Hepatocyte (in vitro differentiated cells): ENCODE data around the gene ANP32D. TPM values are rescaled to one million over a fixed set of nuclear protein-coding genes. Genes with fewer than 3 reads are reported as not detected.
"Not testable (repeated sequence)": the region's sequence is repeated elsewhere in the genome, so short reads cannot be mapped to it uniquely, and the experiment has no call there.

Experiments used
- DNase-seq: peaks from one replicate; pipeline ENCODE4 v3.0.0-alpha.2; 2016; ENCODE audit warnings: low spot score
- H2AFZ ChIP-seq: fragments of 200-600 bp; sonication (generic); 2 replicates; pipeline ENCODE4 v1.6.0; 2016; ENCODE audit warnings: antibody characterized with exemption, mild to moderate bottlenecking
- H3K27ac ChIP-seq: fragments of 200-600 bp; sonication (generic); 2 replicates; pipeline ENCODE4 v1.5.1; 2016; ENCODE audit warnings: mild to moderate bottlenecking
- H3K27me3 ChIP-seq: fragments of 200-600 bp; sonication (generic); 2 replicates; pipeline ENCODE4 v1.6.1; 2016
- H3K36me3 ChIP-seq: fragments of 200-600 bp; sonication (generic); replicated peaks from 2 replicates; pipeline ENCODE4 v1.5.1; 2016; ENCODE audit warnings: low read depth; ENCODE audit not compliant: insufficient read depth
- H3K4me1 ChIP-seq: fragments of 200-600 bp; sonication (generic); 2 replicates; pipeline ENCODE4 v1.5.1; 2016; ENCODE audit warnings: mild to moderate bottlenecking, moderate library complexity; ENCODE audit not compliant: insufficient read depth
- H3K4me2 ChIP-seq: fragments of 200-600 bp; sonication (generic); 2 replicates; pipeline ENCODE4 v1.6.0; 2016
- H3K4me3 ChIP-seq: fragments of 200-600 bp; sonication (generic); 2 replicates; pipeline ENCODE4 v1.5.1; 2016; ENCODE audit warnings: mild to moderate bottlenecking
- H3K79me2 ChIP-seq: fragments of 200-600 bp; sonication (generic); 2 replicates; pipeline ENCODE4 v1.6.0; 2017; ENCODE audit warnings: mild to moderate bottlenecking
- H3K9me2 ChIP-seq: fragments of 200-600 bp; sonication (generic); replicated peaks from 2 replicates; pipeline ENCODE4 v1.6.0; 2017; ENCODE audit warnings: mild to moderate bottlenecking; ENCODE audit not compliant: insufficient read depth
- H3K9me3 ChIP-seq: fragments of 200-600 bp; sonication (generic); 2 replicates; pipeline ENCODE4 v1.5.1; 2016; ENCODE audit warnings: low read depth, mild to moderate bottlenecking
- H4K20me1 ChIP-seq: fragments of 200-600 bp; sonication (generic); 2 replicates; pipeline ENCODE4 v1.6.0; 2016; ENCODE audit warnings: mild to moderate bottlenecking; ENCODE audit not compliant: insufficient read depth, poor library complexity, severe bottlenecking
- EZH2 ChIP-seq: fragments of 200-600 bp; sonication (generic); IDR thresholded peaks from 2 replicates; pipeline ENCODE4 v1.6.1; 2016; ENCODE audit warnings: antibody characterized with exemption, mild to moderate bottlenecking, borderline replicate concordance
- EZH2phosphoT487 ChIP-seq: fragments of 200-600 bp; sonication (generic); IDR thresholded peaks from one replicate; pipeline ENCODE4 v1.6.1; 2018; ENCODE audit warnings: antibody characterized with exemption, mild to moderate bottlenecking, low read depth, moderate library complexity; ENCODE audit not compliant: unreplicated experiment, severe bottlenecking
- WGBS: methylation state at CpG from one replicate; pipeline ENCODE4 v1.1.6; 2016; ENCODE audit warnings: low lambda C conversion rate; ENCODE audit errors: missing lambda C conversion rate; 5-methylcytosine and 5-hydroxymethylcytosine counted together
- polyA plus RNA-seq: library from polyadenylated mRNA; unstranded; fragments of >200 nt; fragmentation: Nextera tagmentation; extraction: Ambion mirVana; gene quantifications from 2 replicates; pipeline ENCODE4 v1.2.1, GENCODE V29; 2016
- total RNA-seq: library from RNA; depleted of rRNA; stranded (reverse); fragments of >200 nt; gene quantifications from 2 replicates; pipeline ENCODE4 v1.2.3, GENCODE V29; 2014
- TF ChIP-seq, protein P1 (sequence below): fragments of 200-600 bp; sonication (generic); IDR thresholded peaks from 2 replicates; pipeline ENCODE4 v1.5.1; 2016; ENCODE audit warnings: antibody characterized with exemption, mild to moderate bottlenecking; ENCODE audit not compliant: poor library complexity

The ANP32D gene
- total and polyA plus RNA-seq, 2 experiments from 2014 or later = not detected

DNA sequence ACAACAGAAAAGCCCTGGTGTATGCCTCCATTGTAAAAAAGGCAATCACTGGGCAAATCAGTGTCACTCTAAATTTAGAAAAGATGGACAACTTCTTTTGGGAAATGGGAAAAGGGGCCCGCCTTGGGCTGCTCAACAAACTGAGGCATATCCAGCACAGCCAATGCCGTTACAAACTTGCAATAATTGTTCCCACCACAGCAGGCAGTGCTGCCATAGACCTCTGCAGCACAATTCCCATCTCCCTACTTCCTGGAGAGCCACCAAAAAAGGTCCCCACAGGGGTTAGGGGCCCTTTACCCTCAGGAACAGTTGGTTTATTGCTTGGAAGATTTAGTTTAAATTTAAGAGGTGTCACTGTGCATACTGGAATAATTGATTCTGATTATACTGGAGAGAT lies 36.6 kb downstream of the ANP32D start:
- no peak for TF ChIP-seq EZH2
- TF ChIP-seq EZH2phosphoT487 = no peak
- TF ChIP-seq, protein P1, sequence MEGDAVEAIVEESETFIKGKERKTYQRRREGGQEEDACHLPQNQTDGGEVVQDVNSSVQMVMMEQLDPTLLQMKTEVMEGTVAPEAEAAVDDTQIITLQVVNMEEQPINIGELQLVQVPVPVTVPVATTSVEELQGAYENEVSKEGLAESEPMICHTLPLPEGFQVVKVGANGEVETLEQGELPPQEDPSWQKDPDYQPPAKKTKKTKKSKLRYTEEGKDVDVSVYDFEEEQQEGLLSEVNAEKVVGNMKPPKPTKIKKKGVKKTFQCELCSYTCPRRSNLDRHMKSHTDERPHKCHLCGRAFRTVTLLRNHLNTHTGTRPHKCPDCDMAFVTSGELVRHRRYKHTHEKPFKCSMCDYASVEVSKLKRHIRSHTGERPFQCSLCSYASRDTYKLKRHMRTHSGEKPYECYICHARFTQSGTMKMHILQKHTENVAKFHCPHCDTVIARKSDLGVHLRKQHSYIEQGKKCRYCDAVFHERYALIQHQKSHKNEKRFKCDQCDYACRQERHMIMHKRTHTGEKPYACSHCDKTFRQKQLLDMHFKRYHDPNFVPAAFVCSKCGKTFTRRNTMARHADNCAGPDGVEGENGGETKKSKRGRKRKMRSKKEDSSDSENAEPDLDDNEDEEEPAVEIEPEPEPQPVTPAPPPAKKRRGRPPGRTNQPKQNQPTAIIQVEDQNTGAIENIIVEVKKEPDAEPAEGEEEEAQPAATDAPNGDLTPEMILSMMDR = no peak
- 66% methylated on average over 2 of the region's 2 CpGs for WGBS
- H3K4me2 ChIP-seq = no peak overlapping the region
- H3K4me1 ChIP-seq = no peaks in the 10 kb centered on the region
- H3K4me3 ChIP-seq = no peak overlapping the region
- no peaks in the 10 kb centered on the region for H3K27me3 ChIP-seq
- no peak overlapping the region for H2AFZ ChIP-seq
- H3K9me2 ChIP-seq = no peaks in the 10 kb centered on the region
- H3K9me3 ChIP-seq = peaks cover 8% of the 10 kb centered on the region
- no peaks in the 10 kb centered on the region for H3K79me2 ChIP-seq
- no peak for DNase-seq
- no peaks in the 10 kb centered on the region for H4K20me1 ChIP-seq
- H3K36me3 ChIP-seq = no peaks in the 10 kb centered on the region
- H3K27ac ChIP-seq = no peak overlapping the region

DNA sequence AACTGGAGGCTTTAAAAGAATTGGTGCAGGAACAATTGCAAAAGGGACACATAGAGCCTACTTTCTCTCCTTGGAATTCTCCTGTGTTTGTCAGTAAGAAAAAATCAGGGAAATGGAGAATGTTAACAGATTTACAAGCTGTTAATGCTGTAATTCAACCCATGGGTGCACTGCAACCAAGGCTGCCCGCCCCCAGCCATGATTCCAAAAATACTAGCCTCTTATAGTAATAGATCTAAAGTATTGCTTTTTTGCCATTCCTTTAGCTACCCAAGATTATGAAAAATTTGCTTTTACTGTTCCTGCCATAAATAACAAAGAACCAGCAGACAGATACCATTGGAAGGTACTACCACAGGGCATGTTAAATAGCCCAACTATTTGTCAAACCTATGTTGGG lies 37.8 kb downstream of the ANP32D start:
- Histone ChIP-seq H3K4me1 (no peaks in the 10 kb centered on the region), H3K9me2 (no peaks in the 10 kb centered on the region), H2AFZ (no peak overlapping the region), H3K4me3 (no peak overlapping the region), H3K79me2 (no peaks in the 10 kb centered on the region), H3K9me3 (peaks cover 8% of the 10 kb centered on the region), H3K4me2 (no peak overlapping the region), H4K20me1 (no peaks in the 10 kb centered on the region), H3K27me3 (no peaks in the 10 kb centered on the region), H3K36me3 (no peaks in the 10 kb centered on the region), H3K27ac (no peak overlapping the region)
- WGBS = 24% methylated on average over 1 of the region's 1 CpG
- DNase-seq = no peak
- TF ChIP-seq EZH2phosphoT487 = no peak
- TF ChIP-seq EZH2 = no peak
- TF ChIP-seq, protein P1 = no peak

DNA sequence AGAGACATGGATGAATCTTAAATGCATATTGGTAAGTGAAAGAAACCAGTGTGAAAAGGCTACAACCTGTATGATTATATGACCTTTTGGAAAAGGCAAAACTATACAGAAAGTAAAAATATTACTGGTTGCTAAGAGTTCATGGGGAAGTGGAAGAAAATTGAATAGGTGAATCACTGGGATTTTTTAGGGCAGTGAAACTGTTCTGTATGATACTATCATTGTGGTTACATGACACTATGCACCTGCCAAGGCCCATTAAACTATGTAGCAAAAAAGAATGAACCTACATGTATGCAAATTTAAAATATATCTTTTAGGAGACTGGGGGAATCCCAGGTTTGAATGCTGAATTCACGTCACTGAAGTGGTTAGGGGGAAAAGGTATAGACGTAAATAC lies 40.5 kb downstream of the ANP32D start:
- no peak for TF ChIP-seq EZH2phosphoT487
- TF ChIP-seq, protein P1 = no peak
- TF ChIP-seq EZH2 = no peak
- H3K27ac ChIP-seq = no peak overlapping the region
- H3K9me2 ChIP-seq = no peaks in the 10 kb centered on the region
- H3K9me3 ChIP-seq = peaks cover 8% of the 10 kb centered on the region
- no peaks in the 10 kb centered on the region for H3K36me3 ChIP-seq
- no peaks in the 10 kb centered on the region for H3K4me1 ChIP-seq
- H3K79me2 ChIP-seq = no peaks in the 10 kb centered on the region
- H3K4me3 ChIP-seq = no peak overlapping the region
- no peaks in the 10 kb centered on the region for H4K20me1 ChIP-seq
- H3K27me3 ChIP-seq = no peaks in the 10 kb centered on the region
- H2AFZ ChIP-seq = no peak overlapping the region
- 61% methylated on average over 2 of the region's 2 CpGs for WGBS
- DNase-seq = no peak
- H3K4me2 ChIP-seq = no peak overlapping the region

DNA sequence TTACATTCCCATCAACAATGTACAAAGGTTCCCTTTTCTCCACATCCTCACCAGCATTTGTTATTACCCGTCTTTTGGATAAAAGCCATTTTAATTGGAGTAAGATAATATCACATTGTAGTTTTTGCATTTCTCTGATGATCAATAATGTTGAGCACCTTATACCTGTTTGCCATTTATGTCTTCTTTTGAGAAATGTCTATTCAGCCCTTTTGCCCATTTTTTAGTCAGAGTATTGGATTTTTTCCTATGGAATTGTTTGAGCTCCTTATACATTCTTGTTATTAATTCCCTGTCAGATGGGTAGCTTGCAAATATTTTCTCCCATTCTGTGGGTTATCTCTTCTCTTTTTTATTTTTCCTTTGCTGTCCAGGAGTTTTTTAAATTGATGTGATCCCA lies 42.4 kb downstream of the ANP32D start:
- no peak for DNase-seq
- WGBS = 93% methylated on average over 1 of the region's 1 CpG
- no peaks in the 10 kb centered on the region for H3K79me2 ChIP-seq
- no peaks in the 10 kb centered on the region for H3K4me1 ChIP-seq
- H3K27ac ChIP-seq = no peak overlapping the region
- no peaks in the 10 kb centered on the region for H3K27me3 ChIP-seq
- no peaks in the 10 kb centered on the region for H3K36me3 ChIP-seq
- no peaks in the 10 kb centered on the region for H4K20me1 ChIP-seq
- H3K9me2 ChIP-seq = no peaks in the 10 kb centered on the region
- no peak overlapping the region for H2AFZ ChIP-seq
- peaks cover 8% of the 10 kb centered on the region for H3K9me3 ChIP-seq
- H3K4me3 ChIP-seq = no peak overlapping the region
- no peak overlapping the region for H3K4me2 ChIP-seq
- TF ChIP-seq EZH2 (no peak), EZH2phosphoT487 (no peak)
- TF ChIP-seq, protein P1 = no peak

DNA sequence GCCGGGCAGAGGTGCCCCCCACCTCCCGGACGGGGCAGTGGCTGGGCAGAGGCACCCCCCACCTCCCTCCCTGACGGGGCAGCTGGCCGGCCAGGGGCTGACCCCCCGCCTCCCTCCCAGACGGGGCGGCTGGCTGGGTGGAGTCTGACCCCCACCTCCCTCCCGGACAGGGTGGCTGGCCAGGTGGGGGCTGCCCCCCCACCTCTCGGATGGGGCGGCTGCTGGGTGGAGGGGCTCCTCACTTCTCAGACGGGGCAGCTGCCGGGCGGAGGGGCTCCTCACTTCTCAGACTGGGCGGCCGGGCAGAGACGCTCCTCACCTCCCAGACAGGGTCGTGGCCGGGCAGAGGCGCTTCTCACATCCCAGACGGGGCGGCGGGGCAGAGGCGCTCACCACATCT lies 48.0 kb downstream of the ANP32D start:
- H3K4me3 ChIP-seq, H3K9me3 ChIP-seq, H2AFZ ChIP-seq, H3K79me2 ChIP-seq, H3K4me2 ChIP-seq, H3K9me2 ChIP-seq, H3K4me1 ChIP-seq, H4K20me1 ChIP-seq, H3K27ac ChIP-seq, H3K36me3 ChIP-seq, DNase-seq, H3K27me3 ChIP-seq: not testable (repeated sequence)
- WGBS = no CpG with 5 or more reads among the region's 24 CpGs
